ENCODE measurements around the gene CRYGA.

CRYGA gene, protein sequence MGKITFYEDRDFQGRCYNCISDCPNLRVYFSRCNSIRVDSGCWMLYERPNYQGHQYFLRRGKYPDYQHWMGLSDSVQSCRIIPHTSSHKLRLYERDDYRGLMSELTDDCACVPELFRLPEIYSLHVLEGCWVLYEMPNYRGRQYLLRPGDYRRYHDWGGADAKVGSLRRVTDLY

DNA sequence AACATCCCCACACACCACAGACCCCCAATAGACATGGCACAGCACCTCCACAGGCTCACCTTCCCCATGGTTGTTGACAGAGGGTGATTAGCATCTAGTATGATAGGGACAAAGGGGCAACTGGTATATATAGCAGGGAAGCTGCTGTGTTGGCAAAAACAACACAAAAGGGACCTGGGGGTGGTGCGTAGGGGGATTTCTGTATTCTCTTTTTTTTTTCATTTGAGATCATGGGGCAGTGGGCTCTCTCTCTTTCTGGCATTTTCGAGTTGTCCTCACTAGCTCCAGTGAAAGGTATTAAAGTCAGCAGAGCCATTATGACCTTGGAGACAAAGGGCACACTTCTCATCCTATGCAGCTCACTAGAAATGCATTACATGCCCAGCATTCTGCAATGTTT, at the start of gene CRYGA:
Gene CRYGA, minus strand, starts transcription at position 101 of the 400 bp plus-strand sequence. Its CDS starts 33 bp downstream, at position 68.
- FAIRE-seq (no peak), DNase-seq (ENCODE audit: low spot score) (no peak)

DNA sequence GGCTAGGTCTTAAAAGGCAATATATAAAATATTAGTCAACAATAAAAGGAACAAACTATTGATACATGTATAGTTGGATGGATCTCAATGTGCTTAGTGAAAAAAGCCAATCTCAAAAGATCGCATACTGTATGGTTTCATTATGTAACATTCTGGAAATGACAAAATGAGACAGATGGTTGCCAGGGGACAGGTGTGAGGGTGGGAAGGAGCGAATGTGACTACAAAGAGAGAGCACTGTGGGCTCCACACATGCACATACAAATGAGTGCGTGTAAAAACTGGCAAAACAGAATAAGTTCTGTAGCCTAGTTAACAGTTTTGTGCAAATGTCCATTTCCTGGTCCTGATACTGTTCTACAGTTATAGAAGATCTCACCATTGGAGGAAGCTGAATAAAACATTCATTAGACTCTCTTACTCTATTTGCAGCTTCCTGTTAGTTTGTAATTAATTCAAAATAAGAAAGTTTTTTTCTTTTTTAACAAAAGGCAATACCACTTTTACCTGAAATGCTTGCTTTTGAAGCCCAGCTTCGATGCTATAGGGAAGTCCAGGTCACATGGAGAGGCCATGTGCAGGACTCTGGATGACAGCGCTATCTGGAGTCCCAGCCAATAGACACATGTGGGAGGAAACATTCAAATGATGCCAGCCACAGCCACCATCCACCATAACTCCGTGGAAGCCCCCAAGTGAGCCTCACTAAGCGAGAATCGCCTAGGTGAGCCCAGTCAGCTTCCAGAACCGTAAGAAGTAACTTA, 47.5 kb upstream of the CRYGA start:
- FAIRE-seq (no peak), DNase-seq (ENCODE audit: low spot score) (no peak)

DNA sequence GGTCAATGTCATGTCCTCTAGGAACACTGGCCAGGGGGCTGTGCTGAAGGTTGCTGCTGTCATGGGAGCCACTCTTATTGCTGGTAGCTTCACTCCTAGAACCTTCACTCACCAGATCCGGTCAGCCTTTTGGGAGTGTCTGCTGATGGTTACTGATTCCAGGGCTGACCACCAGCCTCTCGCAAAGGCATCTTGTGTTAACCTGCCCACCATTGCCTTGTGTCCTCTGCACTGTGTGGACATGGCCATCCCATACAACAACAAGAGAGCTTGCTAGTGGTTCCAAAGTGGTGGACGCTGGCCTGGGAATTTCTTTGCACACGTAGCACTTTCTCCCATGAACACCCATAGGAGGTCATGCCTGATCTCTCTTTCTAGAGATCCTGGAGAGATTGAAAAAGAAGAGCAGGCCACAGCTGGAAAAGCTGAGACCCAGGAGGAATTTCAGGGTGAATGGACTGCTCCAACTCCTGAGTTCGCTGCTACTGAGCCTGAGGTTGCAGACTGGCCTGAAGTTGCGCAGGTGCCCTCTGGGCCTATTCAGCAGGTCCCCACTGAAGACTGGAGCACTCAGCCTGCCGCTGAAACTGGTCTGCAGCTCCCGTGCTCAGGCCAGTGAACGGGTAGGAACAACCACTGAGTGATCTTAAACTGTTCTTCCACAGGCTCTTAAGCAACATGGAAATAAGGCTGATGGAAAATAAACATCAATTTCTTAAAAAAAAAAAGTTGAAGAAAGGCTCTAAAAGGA, 45.1 kb upstream of the CRYGA start:
- DNase-seq (ENCODE audit: low spot score) = no peak
- FAIRE-seq = no peak

DNA sequence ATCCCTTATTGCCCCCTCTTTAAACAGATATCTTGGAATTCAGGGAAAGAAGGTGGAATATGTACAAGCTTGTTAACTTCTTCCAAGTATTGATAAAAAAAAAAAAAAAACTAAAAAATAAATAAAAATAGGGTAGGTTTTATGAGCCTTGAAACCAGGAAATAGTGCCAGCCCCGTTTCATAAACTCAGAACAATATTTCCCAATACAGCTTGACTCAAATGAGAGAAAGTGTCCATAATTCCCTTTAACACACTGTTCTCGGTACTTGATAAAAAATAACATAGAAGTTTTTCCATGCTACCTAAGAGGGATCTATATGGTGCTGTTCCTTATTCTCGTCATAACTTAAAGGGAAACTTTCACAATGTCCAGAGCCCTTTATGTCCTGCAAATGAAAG, 44.4 kb upstream of the CRYGA start:
- DNase-seq (ENCODE audit: low spot score) (no peak), FAIRE-seq (no peak)

DNA sequence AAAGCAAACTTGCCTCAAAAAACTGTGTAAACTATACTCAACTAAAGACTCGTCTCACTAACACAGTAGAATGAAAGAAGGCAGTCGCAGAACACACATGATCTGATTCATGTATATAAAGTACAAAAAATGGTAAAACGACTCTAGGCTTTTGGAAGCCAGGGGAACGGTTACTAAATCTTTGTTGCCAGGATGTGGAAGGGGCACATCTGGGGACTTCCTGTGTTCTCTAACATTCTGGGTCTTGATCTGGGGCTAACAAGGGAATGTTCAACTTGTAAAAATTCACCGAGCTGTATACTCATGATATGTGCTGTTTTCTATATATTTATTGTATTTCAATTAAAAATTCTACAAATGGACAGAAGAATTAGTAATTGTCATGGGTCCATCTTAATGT, 40.8 kb upstream of the CRYGA start:
- DNase-seq (ENCODE audit: low spot score) (no peak), FAIRE-seq (no peak)

DNA sequence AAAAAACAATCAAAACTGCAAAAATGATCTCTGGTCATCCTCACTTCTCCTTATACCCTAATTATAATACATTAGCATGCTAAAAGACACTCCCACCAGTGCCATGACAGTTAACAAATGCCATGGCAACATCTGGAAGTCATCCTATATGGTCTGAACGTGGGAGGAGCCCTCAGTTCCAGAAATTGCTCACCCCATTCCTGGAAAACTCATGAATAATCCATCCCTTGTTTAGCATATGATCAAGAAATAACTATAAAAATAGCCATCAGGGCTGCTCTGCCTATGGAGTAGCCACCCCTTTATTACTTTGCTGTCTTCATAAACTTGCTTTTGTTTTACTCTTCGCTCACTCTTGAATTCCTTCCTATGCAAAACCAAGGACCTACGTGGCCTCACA, 32.1 kb upstream of the CRYGA start:
- no peak for DNase-seq (ENCODE audit: low spot score)
- FAIRE-seq = no peak

DNA sequence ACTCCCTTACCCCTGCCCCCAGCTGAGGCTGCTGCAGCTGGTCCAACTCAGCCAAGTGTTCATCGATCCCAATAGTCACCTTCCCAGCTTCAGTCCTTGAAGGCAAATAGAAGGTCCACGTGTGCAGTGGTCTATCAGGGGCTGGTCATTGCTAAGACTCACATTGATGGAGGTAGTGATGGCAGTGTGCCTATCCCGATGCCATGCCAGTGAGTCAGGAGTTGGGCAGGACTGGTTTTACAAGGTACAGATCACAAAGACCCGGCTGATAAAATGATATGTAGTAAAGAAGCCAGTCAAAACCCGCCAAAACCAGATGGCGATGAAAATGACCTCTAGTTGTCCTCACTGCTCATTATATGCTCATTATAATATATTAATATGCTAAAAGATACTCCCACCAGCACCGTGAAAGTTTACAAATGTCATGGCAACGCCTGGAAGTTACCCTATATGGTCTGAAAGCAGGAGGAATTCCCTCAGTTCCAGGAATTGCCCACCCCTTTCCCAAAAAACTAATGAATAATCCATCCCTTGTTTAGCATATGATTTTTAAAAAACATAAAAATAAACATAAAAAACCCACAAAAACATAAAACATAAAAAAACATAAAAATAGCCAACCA, 29.3 kb upstream of the CRYGA start:
- FAIRE-seq (no peak), DNase-seq (ENCODE audit: low spot score) (no peak)

DNA sequence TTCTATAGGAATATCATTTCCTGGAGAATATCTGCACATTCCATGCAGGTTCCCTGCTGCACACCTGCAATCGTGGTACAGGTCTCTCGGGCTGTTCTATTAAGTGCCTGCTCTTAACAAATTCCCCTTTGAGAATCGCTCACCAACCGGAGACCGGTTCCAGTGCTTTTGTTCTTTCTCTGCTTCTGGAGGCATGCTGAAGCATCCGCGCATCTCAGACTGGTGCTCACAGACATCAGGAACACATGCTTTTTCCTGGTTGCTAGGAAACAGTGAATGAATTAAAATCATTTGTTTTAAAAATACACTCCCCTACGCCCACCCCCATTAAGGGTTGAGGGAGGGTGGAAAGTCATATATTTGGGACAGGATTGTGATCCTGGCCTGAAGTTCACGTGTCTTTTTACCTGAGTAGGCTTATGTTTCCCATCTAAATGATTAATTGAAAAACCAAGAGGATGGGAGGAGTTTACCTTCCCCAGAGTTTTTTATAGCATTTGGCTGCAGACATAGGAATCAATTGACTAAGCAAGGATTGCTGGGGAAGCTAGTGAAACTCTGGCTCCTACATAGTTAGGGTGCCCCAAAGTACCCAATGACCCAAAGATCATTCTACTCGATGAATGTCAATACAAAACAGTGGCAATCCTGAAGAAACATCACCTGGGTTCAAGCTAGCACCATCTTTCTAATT, 26.6 kb upstream of the CRYGA start, which contains the start of gene C2orf80:
Gene C2orf80, minus strand, starts transcription at position 221 of the 694 bp plus-strand sequence. CDS start 3,044 bp downstream, outside the sequence.
- FAIRE-seq (no peak), DNase-seq (ENCODE audit: low spot score) (no peak)

DNA sequence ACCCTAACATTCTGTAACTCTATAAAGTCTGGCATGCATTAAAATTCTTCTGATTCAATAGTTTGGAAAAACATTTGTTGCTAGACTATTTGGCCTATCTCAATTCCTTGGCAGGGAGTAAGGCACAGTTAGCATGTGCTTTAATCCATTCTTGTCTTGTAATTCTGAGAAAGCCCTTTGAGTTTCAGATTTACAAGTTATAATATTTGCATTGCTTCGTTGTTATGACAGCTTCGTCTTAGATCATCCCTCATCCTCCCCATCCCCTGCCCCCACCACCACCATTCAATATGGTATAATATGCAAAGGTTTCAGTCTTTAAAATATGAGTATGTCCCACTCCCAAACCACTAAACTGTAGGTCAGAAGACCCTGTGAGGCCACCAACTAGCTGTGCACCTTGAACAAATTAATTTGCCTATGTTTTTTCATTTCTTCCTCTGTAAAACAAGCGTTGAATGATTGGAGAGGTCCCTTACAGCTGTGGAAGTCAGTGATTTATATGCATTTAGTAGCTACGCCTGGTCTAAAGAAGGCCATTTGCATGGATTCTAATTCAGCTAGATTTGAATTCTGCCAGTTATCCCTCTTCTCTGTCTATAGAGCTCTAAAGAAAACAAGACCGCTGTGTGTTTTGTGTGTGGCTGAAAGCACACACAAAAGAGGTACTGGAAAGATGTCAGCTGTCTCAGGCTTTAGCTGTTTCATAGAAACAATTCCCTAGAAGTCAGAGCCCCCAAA, 25.9 kb upstream of the CRYGA start:
- DNase-seq (ENCODE audit: low spot score) (no peak), FAIRE-seq (no peak)

DNA sequence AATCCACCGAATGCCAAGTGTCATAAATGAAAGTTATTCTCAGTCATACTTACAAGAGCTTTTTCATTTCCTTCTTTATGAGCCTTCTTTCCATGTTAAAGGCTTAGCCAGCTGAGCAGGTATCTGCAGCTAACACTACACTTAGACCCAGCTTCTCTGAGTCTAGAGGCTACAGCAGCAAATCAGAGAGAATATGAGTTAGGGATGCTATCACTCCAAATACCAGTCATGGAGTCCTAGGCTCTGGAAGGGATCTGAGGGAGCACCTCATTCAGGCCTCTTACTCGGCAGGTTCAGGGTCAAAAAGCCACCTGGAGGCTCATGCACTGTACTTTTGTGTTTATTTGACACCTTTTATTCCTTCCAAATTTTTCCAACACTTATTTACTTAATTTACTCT, 23.5 kb upstream of the CRYGA start:
- no peak for DNase-seq (ENCODE audit: low spot score)
- no peak for FAIRE-seq

DNA sequence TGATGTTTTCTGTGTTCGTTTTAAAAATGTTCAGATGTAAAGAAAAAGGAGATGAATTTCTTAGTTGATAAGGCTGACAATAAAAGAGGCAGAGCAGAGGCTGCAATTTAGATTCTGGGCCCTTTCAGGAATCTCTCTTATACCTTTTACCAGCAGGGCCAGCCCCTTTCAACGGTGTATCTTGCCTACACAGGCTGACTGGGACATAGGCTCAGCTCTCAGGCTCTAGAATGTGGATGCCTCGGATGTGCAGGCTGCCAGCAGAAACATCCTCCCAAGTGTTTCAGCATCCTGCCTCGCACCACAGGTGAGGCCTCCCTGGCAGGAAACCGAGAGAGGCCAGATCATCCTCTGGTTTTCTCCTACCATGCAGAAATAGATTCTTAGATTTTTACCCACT, 23.1 kb upstream of the CRYGA start:
- FAIRE-seq = no peak
- DNase-seq (ENCODE audit: low spot score) = no peak

DNA sequence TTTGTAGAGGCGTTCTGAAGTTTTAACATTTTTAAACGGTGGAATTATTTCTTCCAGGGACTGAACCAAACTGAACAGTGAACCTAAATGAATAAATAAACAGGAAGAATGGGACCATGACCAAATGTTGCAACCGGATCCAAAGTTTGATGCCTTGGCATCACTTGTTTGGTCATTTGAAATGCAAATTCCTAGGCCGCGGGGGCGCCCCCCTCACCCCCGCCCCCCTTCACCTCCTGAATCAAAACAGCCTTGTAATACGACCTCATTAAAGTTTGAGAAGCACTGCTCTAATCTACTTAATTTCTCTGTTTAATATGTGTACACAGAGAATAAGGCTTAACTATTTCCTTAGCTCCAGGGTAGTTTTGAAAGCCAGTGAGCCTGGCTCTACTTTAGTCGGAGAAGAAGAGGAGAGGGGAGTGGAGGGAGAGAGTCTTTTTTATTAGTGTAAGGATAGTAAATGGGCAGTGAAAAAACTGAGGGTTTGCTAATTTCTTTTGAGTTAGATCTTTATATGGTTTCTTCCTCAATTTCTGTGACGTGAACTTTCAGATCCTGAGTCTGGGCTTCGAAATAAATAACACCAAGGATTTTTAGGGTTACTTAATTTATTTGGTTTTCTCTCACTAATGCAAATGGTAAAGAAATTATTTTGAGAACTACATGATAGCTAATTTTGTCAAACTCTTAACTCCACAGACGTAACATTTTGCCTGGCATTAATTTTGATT, 20.8 kb upstream of the CRYGA start:
- no peak for FAIRE-seq
- DNase-seq (ENCODE audit: low spot score) = no peak

DNA sequence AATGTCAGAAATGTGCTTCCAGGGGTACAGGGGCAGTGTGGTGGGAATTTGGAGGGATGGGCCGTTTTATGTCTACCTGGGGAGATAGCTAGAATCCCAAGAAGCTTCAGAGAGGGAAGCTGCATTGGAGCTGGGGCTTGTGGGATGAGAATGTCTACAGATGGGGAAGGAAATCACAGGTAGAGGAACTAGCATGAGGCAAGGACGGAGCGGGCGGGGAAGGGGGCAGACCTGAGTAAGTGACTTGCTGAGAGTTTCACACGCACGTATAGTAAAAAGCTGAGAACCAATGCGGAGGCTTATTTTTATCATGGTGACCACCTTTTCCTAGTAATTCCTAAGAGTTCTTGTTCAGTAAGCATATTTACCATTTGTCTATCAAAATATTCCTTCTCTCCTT, 20.1 kb upstream of the CRYGA start:
- FAIRE-seq = no peak
- DNase-seq (ENCODE audit: low spot score) = no peak

DNA sequence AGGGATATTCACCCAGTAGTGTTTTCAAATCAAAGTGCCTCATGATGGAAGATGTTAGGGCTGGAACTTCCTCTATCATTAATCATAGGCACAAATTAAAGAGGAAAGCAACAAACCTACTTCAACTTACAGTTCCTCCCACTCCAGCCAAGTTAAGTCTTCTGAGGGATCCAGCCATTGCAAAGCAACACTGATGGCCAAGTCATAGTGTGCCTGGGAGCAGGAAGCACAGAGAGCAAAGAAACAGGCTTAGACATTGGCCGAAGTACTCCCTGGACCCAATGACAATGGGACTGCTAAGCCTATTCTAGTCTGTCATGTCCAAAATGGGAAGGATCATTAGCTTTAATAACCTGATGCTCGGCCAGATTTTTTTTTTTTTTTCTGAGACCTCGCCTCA, 19.4 kb upstream of the CRYGA start:
- peak; percentile 40 for FAIRE-seq
- DNase-seq (ENCODE audit: low spot score) = no peak

DNA sequence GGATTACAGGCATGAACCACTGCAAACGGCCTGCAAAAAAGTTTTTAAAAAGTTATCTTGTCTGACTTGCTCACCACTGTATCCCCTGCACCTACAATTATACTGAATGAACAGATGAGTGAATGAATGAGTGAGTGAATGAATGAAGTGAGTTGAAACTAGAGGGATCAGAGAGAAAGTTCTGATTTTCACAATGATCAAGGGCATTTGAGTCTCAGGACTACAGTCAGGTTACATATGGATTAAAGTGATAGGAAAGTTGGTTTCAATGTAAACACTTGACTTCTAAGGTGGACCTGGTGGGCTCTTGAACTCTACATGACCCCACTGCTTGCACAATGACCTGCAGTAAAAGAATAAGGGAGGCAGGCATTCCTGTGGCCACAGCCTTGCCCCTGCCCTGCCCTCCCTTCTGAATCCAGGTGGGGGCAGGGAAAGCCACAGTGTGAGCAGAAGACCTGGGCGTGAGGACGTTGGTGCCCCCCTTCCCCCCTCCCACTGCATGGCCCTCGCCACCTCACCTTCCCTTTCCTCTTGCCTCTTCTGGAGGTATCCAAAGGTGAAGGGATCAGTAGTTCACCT, 15.7 kb upstream of the CRYGA start:
- DNase-seq (ENCODE audit: low spot score) (peak; percentile 23), FAIRE-seq (no peak)

DNA sequence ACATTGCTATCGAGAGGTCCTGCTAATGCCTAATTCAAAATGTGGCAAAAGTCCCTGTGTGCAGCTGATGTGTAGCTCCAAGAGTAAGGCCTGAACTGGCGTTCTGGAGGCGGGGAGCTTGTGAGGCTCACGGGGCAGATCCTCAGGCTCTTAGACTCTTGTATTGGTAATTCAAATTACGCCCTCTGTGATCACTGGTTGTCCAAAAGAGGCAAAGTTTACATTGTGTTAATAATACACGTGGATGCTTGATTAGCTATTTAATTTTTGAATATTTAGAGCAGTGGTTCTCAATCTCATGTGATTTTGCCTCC, 12.4 kb upstream of the CRYGA start:
- DNase-seq (ENCODE audit: low spot score) (no peak), FAIRE-seq (no peak)

DNA sequence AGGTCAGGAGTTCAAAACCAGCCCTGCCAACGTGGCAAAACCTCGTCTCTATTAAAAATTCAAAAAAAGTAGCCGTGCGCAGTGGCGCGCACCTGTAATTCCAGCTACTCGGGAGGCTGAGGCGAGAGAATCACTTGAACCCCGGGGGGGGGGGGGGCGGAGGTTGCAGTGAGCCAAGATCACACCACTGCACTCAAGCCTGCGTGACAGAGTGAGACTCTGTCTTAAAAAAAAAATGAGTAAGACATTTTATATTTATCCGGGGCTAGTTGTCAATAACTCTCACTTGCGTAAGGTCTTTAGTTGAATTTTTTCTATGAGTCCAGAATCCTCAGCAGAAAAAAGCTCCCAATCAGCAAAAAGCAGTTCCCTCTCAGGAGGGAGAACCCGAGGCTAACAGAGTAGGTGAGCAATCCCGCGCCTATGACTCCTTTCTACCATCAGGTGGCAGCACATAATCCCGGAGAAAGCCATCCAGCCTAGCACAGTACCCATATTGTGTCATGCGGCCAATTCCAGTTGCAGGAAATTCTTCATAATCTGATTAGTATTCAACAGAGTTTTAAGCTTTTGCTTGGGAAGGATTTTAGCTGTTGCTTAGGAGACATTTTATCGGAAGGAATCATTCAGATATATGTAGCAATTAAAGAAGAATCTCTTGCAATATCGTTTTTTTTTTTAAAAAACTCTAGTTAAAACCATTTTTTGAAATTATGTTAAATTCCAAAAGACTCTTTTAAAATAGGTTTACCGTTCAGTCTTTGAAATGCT, 11.9 kb upstream of the CRYGA start:
- DNase-seq (ENCODE audit: low spot score) = peak; percentile 85
- no peak for FAIRE-seq

DNA sequence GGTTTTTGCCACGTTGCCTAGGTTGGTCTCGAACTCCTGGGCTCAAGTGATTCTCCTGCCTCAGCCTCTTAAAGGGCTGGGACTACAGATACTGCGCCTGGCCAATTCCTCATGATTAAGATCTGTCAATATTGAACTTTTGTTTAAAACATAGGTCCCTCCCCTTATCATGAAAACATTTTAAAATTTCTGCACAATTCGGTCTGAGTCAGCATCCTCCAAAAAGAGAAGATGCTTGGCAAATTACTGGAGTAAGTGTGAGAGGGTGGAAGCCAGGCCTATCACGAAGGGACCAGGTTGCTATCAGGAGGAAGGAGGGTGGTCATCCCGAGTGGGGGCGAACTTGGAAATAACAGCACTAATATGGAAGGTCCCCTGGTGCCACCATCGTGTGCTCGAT, 10.8 kb upstream of the CRYGA start:
- DNase-seq (ENCODE audit: low spot score) (no peak), FAIRE-seq (no peak)

DNA sequence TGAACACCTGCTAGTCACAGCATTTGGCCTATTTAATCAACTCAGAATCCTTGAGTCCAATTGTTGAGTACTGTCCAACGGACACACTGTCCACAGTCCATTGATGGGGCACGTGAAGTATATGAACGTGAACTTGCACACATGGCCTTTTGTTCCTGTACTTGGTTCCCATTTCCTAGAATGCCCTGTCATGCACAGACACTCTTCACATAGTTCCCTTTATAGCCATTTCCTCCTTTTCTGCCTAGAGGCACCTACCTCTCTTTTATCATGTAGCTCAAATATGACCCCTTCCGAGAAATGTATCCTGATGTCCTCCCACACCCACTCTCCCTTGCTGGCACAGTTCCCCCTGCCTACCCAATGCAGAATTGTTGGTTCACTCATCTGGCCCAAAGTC, 8.7 kb upstream of the CRYGA start:
- no peak for FAIRE-seq
- DNase-seq (ENCODE audit: low spot score) = no peak

All from urothelium cell line (cell line).